CD4-positive, alpha-beta T cell (primary cell): ENCODE measurements around the gene MTMR4. TPM values are rescaled to one million over a fixed set of nuclear protein-coding genes. Genes with fewer than 3 reads are reported as not detected.

Source experiments
- ATAC-seq: fragments of 200-7000 bp; cut with Tn5 transposase; one replicate; pipeline ENCODE4 v1.10.0; 2022; ENCODE audit warnings: mild to moderate bottlenecking; ENCODE audit not compliant: poor library complexity
- CTCF ChIA-PET: fragments of 350-600 bp; sonication (Branson Sonifier 250); formaldehyde crosslinking; loops from one replicate; lab custom pipeline; 2021; ENCODE audit warnings: antibody characterized with exemption, inconsistent platforms; lab: Charles Lee
- POLR2A ChIA-PET: fragments of 350-600 bp; sonication (Branson Sonifier 250); formaldehyde crosslinking; loops from one replicate; lab custom pipeline; 2021; ENCODE audit warnings: antibody characterized with exemption, inconsistent platforms; lab: Charles Lee
- DNase-seq, 14 experiments: peaks; one replicate each; pipeline ENCODE4 v3.0.0-alpha.2; 2013 to 2020; ENCODE audit warnings: mixed read lengths in 2 of 14
- H3K27ac ChIP-seq, 2 donors: one replicate each; pipeline versions ENCODE4 v1.5.1 to v1.7.0; 2013; ENCODE audit warnings: low read length in 2 of 2, low read depth in 1 of 2, mild to moderate bottlenecking in 1 of 2
- H3K27me3 ChIP-seq, 2 experiments: 1 replicate in 1 of 2; 2 replicates in 1 of 2; pipeline versions ENCODE4 v1.6.1 to v1.7.0; 2013; ENCODE audit warnings: low read length in 2 of 2, control low read depth in 1 of 2, mild to moderate bottlenecking in 1 of 2, moderate library complexity in 1 of 2; ENCODE audit not compliant: insufficient read depth in 2 of 2, control insufficient read depth in 1 of 2
- H3K36me3 ChIP-seq: one replicate; pipeline ENCODE4 v1.6.1; 2013; ENCODE audit warnings: low read length, control low read depth; ENCODE audit not compliant: insufficient read depth
- H3K4me1 ChIP-seq: one replicate; pipeline ENCODE4 v1.6.1; 2013; ENCODE audit warnings: low read length, control low read depth; ENCODE audit not compliant: insufficient read depth
- H3K4me3 ChIP-seq: one replicate; pipeline ENCODE4 v1.5.1; 2013; ENCODE audit warnings: mild to moderate bottlenecking, low read length, moderate library complexity
- H3K9me3 ChIP-seq, 2 experiments: 1 replicate in 1 of 2; 2 replicates in 1 of 2; pipeline versions ENCODE4 v1.6.1 to v1.7.0; 2013; ENCODE audit warnings: low read length in 2 of 2, mild to moderate bottlenecking in 2 of 2, control low read depth in 1 of 2, moderate library complexity in 1 of 2; ENCODE audit not compliant: control insufficient read depth in 1 of 2, insufficient read depth in 1 of 2
- H3K27ac Mint-ChIP-seq: one replicate; pipeline ENCODE4 v1.8.0; 2020; ENCODE audit warnings: mixed read lengths
- H3K27me3 Mint-ChIP-seq: one replicate; pipeline ENCODE4 v1.8.0; 2021; ENCODE audit warnings: mixed read lengths
- H3K36me3 Mint-ChIP-seq: one replicate; pipeline ENCODE4 v1.8.0; 2021; ENCODE audit warnings: low read depth, mixed read lengths
- H3K4me1 Mint-ChIP-seq: one replicate; pipeline ENCODE4 v1.8.0; 2021; ENCODE audit warnings: low read depth, mixed read lengths
- H3K4me3 Mint-ChIP-seq: one replicate; pipeline ENCODE4 v1.8.0; 2020; ENCODE audit warnings: mild to moderate bottlenecking, mixed read lengths
- H3K9me3 Mint-ChIP-seq: one replicate; pipeline ENCODE4 v1.8.0; 2020; ENCODE audit warnings: mixed read lengths
- intact Hi-C, 2 experiments: fragments of 100-400 bp; cut with DNase I in 1 of 2; cut with micrococcal nuclease in 1 of 2; formaldehyde crosslinking; loops; one replicate each; pipeline versions ENCODE4 v1.15.1 to v1.9.0; 2023 to 2025; cut with DNase I, micrococcal nuclease
- total RNA-seq, 174 experiments: library from RNA in 2 of 174; stranded (reverse) in 2 of 174; gene quantifications; one replicate each; pipeline ENCODE4 v1.2.3 and lab custom pipeline; 2021 to 2026
- TF ChIP-seq, protein P1 (sequence below): fragments of 200-600 bp; IDR thresholded peaks from one replicate; pipeline ENCODE4 v1.8.0; 2022; ENCODE audit warnings: antibody characterized with exemption, mild to moderate bottlenecking

The MTMR4 gene
- total RNA-seq, 2 experiments from 2014 or later = 28.8 to 30.0 TPM

DNA sequence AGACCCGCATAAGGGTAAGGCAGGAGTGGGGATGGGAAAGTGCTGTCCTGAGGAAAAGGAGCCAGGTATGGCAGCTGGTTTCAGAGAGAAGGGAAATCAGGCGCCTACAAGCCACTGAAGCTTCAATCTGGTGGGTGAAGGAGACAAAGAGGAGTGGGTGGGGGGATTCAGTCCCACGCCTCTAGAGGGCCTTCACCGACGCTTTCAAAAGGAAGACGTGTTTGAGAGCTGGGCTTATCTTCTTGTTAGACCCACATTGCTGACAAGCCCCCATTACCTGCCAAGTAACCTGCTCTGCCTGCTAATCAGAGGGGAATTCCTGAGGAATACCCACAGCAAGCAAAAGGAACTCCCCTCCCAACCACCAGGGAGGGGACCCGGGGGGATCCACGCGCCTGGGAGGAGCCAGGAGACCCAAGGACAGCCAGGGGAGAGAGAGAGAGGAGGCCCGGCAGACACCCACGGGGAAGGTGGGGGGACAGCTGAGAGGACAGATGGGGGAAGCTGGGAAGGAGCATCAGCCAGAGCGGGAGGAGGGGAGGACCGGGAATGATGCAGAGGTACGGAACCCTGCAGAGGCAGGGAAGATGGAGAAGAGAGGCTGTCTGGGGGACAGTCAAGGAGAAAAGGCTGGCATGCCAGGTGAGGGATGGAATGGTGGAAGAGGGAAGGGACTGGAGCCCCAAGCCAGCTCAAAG, 1.0 kb downstream of the MTMR4 start:
- Histone ChIP-seq H3K27ac (no peak overlapping the region), H3K36me3 (peaks cover 47% of the 10 kb centered on the region), H3K4me3 (peak overlapping the region; percentile 71), H3K9me3 (no peaks in the 10 kb centered on the region), H3K4me1 (peaks cover 39% of the 10 kb centered on the region), H3K27me3 (no peaks in the 10 kb centered on the region)
- intact Hi-C loops = loop anchor here (2.0 to 10.0 kb wide), 7 partner anchors 161 to 1881 kb away; partner anchors contain the start of genes C17orf67 (in 1 of the 2), DGKE (in 1 of the 2), DYNLL2 (in 1 of the 2) and SRSF1 (in 1 of the 2)
- H3K27me3 Mint-ChIP-seq = no peaks in the 10 kb centered on the region
- H3K36me3 Mint-ChIP-seq = peaks cover 69% of the 10 kb centered on the region
- ATAC-seq (no peak), DNase-seq (peak in 2 of 14 experiments; percentile 64 to 75)
- H3K27ac Mint-ChIP-seq = peak overlapping the region; percentile 58
- H3K4me3 Mint-ChIP-seq = peak overlapping the region; percentile 87
- TF ChIP-seq, protein P1, sequence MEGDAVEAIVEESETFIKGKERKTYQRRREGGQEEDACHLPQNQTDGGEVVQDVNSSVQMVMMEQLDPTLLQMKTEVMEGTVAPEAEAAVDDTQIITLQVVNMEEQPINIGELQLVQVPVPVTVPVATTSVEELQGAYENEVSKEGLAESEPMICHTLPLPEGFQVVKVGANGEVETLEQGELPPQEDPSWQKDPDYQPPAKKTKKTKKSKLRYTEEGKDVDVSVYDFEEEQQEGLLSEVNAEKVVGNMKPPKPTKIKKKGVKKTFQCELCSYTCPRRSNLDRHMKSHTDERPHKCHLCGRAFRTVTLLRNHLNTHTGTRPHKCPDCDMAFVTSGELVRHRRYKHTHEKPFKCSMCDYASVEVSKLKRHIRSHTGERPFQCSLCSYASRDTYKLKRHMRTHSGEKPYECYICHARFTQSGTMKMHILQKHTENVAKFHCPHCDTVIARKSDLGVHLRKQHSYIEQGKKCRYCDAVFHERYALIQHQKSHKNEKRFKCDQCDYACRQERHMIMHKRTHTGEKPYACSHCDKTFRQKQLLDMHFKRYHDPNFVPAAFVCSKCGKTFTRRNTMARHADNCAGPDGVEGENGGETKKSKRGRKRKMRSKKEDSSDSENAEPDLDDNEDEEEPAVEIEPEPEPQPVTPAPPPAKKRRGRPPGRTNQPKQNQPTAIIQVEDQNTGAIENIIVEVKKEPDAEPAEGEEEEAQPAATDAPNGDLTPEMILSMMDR = no peak
- ChIA-PET CTCF (no interaction called here), POLR2A (interaction anchor here (1.1 to 2.9 kb wide), 4 partner anchors 26 to 593 kb away, joined by 3 to 8 read pairs (median 6); partner anchors contain the start of gene TRIM37)
- no peaks in the 10 kb centered on the region for H3K9me3 Mint-ChIP-seq
- peaks cover 54% of the 10 kb centered on the region for H3K4me1 Mint-ChIP-seq

- no peaks in the 10 kb centered on the region for H3K9me3 Mint-ChIP-seq
- ATAC-seq (no peak), DNase-seq (no peak)
- Histone ChIP-seq H3K27ac (no peak overlapping the region), H3K4me1 (peaks cover 26% of the 10 kb centered on the region), H3K27me3 (no peaks in the 10 kb centered on the region), H3K36me3 (peaks cover 78% of the 10 kb centered on the region), H3K9me3 (no peaks in the 10 kb centered on the region), H3K4me3 (no peak overlapping the region)
- no peaks in the 10 kb centered on the region for H3K27me3 Mint-ChIP-seq
- H3K36me3 Mint-ChIP-seq = peaks cover 87% of the 10 kb centered on the region
- no peak overlapping the region for H3K27ac Mint-ChIP-seq
- POLR2A ChIA-PET = no interaction called here
- H3K4me3 Mint-ChIP-seq = no peak overlapping the region
- TF ChIP-seq, protein P1 = no peak
- H3K4me1 Mint-ChIP-seq = peaks cover 29% of the 10 kb centered on the region
- CTCF ChIA-PET = no interaction called here
- intact Hi-C loops = loop anchor here (5.0 to 10.0 kb wide), 6 partner anchors 175 to 1885 kb away; partner anchors contain the start of genes C17orf67 (in 1 of the 2), DGKE (in 1 of the 2), DYNLL2 (in 1 of the 2) and SRSF1 (in 1 of the 2)
Observed at GRCh38 chr17:58510075-58510474, 4.4 kb downstream of the MTMR4 start.

GRCh38 chr17:58508341-58509067, 5.9 kb downstream of the MTMR4 start:
- Mint-ChIP-seq H3K9me3 (no peaks in the 10 kb centered on the region), H3K27me3 (no peaks in the 10 kb centered on the region), H3K4me1 (peaks cover 21% of the 10 kb centered on the region), H3K4me3 (no peak overlapping the region), H3K36me3 (peaks cover 99% of the 10 kb centered on the region), H3K27ac (no peak overlapping the region)
- no peaks in the 10 kb centered on the region for H3K9me3 ChIP-seq
- DNase-seq (no peak), ATAC-seq (no peak)
- H3K27me3 ChIP-seq = no peaks in the 10 kb centered on the region
- CTCF ChIA-PET = no interaction called here
- no peak overlapping the region for H3K27ac ChIP-seq
- intact Hi-C loops = no loop called here
- POLR2A ChIA-PET = no interaction called here
- TF ChIP-seq, protein P1 = no peak
- no peak overlapping the region for H3K4me3 ChIP-seq
- peaks cover 13% of the 10 kb centered on the region for H3K4me1 ChIP-seq
- H3K36me3 ChIP-seq = peaks cover 94% of the 10 kb centered on the region
